HG03095 (cell line): ENCODE results near the gene AFG3L2.

Experiments
- ATAC-seq: cut with Tn5 transposase; IDR thresholded peaks from one replicate; pipeline ENCODE4 v1.9.1; 2021; ENCODE audit warnings: moderate library complexity; ENCODE audit not compliant: unreplicated experiment

The AFG3L2 gene

GRCh38 chr18:12283256-12283655, 93.8 kb downstream of the AFG3L2 start:
- ATAC-seq: no peak

- no peak for ATAC-seq
Measured at GRCh38 chr18:12282442-12283039, 94.5 kb downstream of the AFG3L2 start.

GRCh38 chr18:12281861-12282260, 95.2 kb downstream of the AFG3L2 start:
- ATAC-seq: no peak

GRCh38 chr18:12279781-12280531, 97.1 kb downstream of the AFG3L2 start:
- no peak for ATAC-seq
